ENCODE measurements around the gene LGMN. TPM values are rescaled to one million over a fixed set of nuclear protein-coding genes. Genes with fewer than 3 reads are reported as not detected.

LGMN gene
- total and polyA plus RNA-seq, 9 of the 15 experiments (the other 6 are each of a cell fraction or from before 2014, with no cell fraction given), result 0.05 to 1.4 (median 0.43) TPM; not detected in 2

GRCh38 chr14:92659765-92660561 lies 88.5 kb downstream of the LGMN start (continued):
- TF ChIP-seq MGA (IDR thresholded peaks at IDR 0.05) (no peak), ZNF766 (CRISPR knock-in tag; conservative IDR thresholded peaks at IDR 0.05) (peak; percentile 56), CEBPB (tag; IDR thresholded peaks at IDR 0.05) (no peak), TFAM (CRISPR knock-in tag; conservative IDR thresholded peaks at IDR 0.05) (no peak), BACH1 (tag; IDR thresholded peaks at IDR 0.05) (no peak), ZNF639 (CRISPR knock-in tag; conservative IDR thresholded peaks at IDR 0.05 in 1 of 2, IDR thresholded peaks at IDR 0.05 in 1 of 2) (peak in 1 of 2 experiments; percentile 68; a peak in 1 of 4 replicates), NR2C2 (CRISPR knock-in tag; IDR thresholded peaks at IDR 0.05) (no peak), NR2C2 (tag; IDR thresholded peaks at IDR 0.05) (peak; percentile 13; the same call in 1 of the 2 replicates), ZNF324 (CRISPR knock-in tag; IDR thresholded peaks at IDR 0.05) (no peak), HNRNPLL (IDR thresholded peaks at IDR 0.05; ENCODE audit: low read depth, low read length, poor library complexity, severe bottlenecking) (no peak), ZNF146 (CRISPR knock-in tag; IDR thresholded peaks at IDR 0.05; ENCODE audit: unreplicated experiment) (no peak), LARP7 (IDR thresholded peaks at IDR 0.05) (no peak), ZNF395 (CRISPR knock-in tag; IDR thresholded peaks at IDR 0.05) (0 out of 2 replicates have a peak, but pooled peaks have one; percentile 25)
